H1 (cell line): ENCODE data around the gene TLE1. TPM values are rescaled to one million over a fixed set of nuclear protein-coding genes. Genes with fewer than 3 reads are reported as not detected.

ENCODE experiments used
- CTCF ChIA-PET: fragments of 300-600 bp; sonication (Branson Sonifier 250); formaldehyde crosslinking; loops from one replicate; lab custom pipeline; 2021; ENCODE audit not compliant: partially characterized antibody; lab: Charles Lee
- POLR2A ChIA-PET: fragments of 300-600 bp; sonication (Branson Sonifier 250); formaldehyde crosslinking; loops from one replicate; lab custom pipeline; 2021; ENCODE audit warnings: inconsistent platforms; ENCODE audit not compliant: partially characterized antibody; lab: Charles Lee
- DNase-seq, 2 experiments: peaks; one replicate each; pipeline versions ENCODE4 v3.0.0 to v3.0.0-alpha.2; 2010 to 2022; ENCODE audit warnings: low spot score in 2 of 2, low read depth in 1 of 2, mixed read lengths in 1 of 2
- FAIRE-seq: peaks from 2 replicates; lab custom pipeline; 2011; peaks lifted over from hg19 to GRCh38; lab: Jason Lieb, UNC
- H2AFZ ChIP-seq: 2 replicates; pipeline ENCODE4 v1.8.1; 2012; ENCODE audit warnings: low read length, inconsistent platforms
- H2AK5ac ChIP-seq: 2 replicates; pipeline ENCODE4 v1.6.1; 2013; ENCODE audit warnings: low read depth, low read length
- H2BK120ac ChIP-seq: replicated peaks from 2 replicates; pipeline ENCODE3; 2013; ENCODE audit warnings: low read depth, low read length, inconsistent platforms
- H2BK12ac ChIP-seq: 2 replicates; pipeline ENCODE4 v1.6.1; 2013; ENCODE audit warnings: low read depth, low read length
- H2BK15ac ChIP-seq: 2 replicates; pipeline ENCODE4 v1.6.1; 2013; ENCODE audit warnings: low read length
- H2BK20ac ChIP-seq: 2 replicates; pipeline ENCODE4 v1.6.1; 2013; ENCODE audit warnings: low read length
- H2BK5ac ChIP-seq: 2 replicates; pipeline ENCODE4 v1.6.1; 2013; ENCODE audit warnings: low read depth, low read length
- H3K14ac ChIP-seq: 2 replicates; pipeline ENCODE4 v1.6.1; 2013; ENCODE audit warnings: inconsistent platforms; ENCODE audit not compliant: insufficient read length
- H3K18ac ChIP-seq: 2 replicates; pipeline ENCODE4 v1.6.1; 2013; ENCODE audit warnings: low read length; ENCODE audit errors: extremely low read depth
- H3K23ac ChIP-seq: 2 replicates; pipeline ENCODE4 v1.6.1; 2013; ENCODE audit warnings: inconsistent platforms; ENCODE audit not compliant: insufficient read length
- H3K23me2 ChIP-seq: 2 replicates; pipeline ENCODE4 v1.6.1; 2013; ENCODE audit warnings: low read depth, low read length
- H3K27ac ChIP-seq: 2 replicates; pipeline ENCODE4 v1.6.1; 2011; ENCODE audit warnings: low read depth, low read length, inconsistent platforms
- H3K27me3 ChIP-seq, 4 experiments: replicated peaks in 1 of 4; 1 replicate in 1 of 4; 2 replicates in 3 of 4; pipeline versions ENCODE4 v1.6.1 to v1.8.1; 2011 to 2013; ENCODE audit warnings: low read length in 3 of 4, mild to moderate bottlenecking in 3 of 4, inconsistent platforms in 2 of 4, mixed read lengths in 2 of 4, moderate library complexity in 1 of 4; ENCODE audit not compliant: control insufficient read depth in 3 of 4, insufficient read depth in 3 of 4; ENCODE audit errors: extremely low read depth in 1 of 4
- H3K36me3 ChIP-seq, 4 experiments: 2 replicates each; pipeline versions ENCODE4 v1.6.1 to v1.8.1; 2011 to 2013; ENCODE audit warnings: mild to moderate bottlenecking in 4 of 4, low read length in 3 of 4, moderate library complexity in 2 of 4, control low read depth in 1 of 4, inconsistent platforms in 1 of 4; ENCODE audit not compliant: insufficient read depth in 4 of 4, control insufficient read depth in 2 of 4
- H3K4ac ChIP-seq: replicated peaks from 2 replicates; pipeline ENCODE3; 2013; ENCODE audit warnings: low read length, low read depth, mixed read lengths, inconsistent platforms; ENCODE audit not compliant: insufficient read length
- H3K4me1 ChIP-seq, 4 experiments: replicated peaks in 1 of 4; 1 replicate in 1 of 4; 2 replicates in 3 of 4; pipeline versions ENCODE4 v1.6.1 to v1.8.1; 2011 to 2013; ENCODE audit warnings: low read length in 3 of 4, inconsistent platforms in 2 of 4, mixed read lengths in 1 of 4; ENCODE audit not compliant: insufficient read depth in 4 of 4, control insufficient read depth in 3 of 4
- H3K4me2 ChIP-seq, 2 experiments: 2 replicates each; pipeline versions ENCODE4 v1.6.1 to v1.8.1; 2011 to 2013; ENCODE audit warnings: low read depth in 2 of 2, low read length in 2 of 2, control low read depth in 1 of 2, inconsistent platforms in 1 of 2, mild to moderate bottlenecking in 1 of 2; ENCODE audit not compliant: insufficient read depth in 1 of 2
- H3K4me3 ChIP-seq, 4 experiments: fragments of 200-600, 300-600 bp in 1 of 4; sonication (generic), shearing (Covaris generic), sonication (Bioruptor Twin) in 1 of 4; 2 replicates each; pipeline versions ENCODE4 v1.5.1 to v1.8.1; 2011 to 2016; ENCODE audit warnings: low read length in 4 of 4, low read depth in 3 of 4, control low read depth in 2 of 4, inconsistent platforms in 2 of 4, mild to moderate bottlenecking in 2 of 4, mixed read lengths in 1 of 4, moderate library complexity in 1 of 4; ENCODE audit not compliant: insufficient read depth in 2 of 4; ENCODE audit errors: extremely low read depth in 1 of 4
- H3K56ac ChIP-seq: replicated peaks from 2 replicates; pipeline ENCODE3; 2013; ENCODE audit warnings: low read depth, mild to moderate bottlenecking, mixed read lengths, low read length, inconsistent platforms; ENCODE audit not compliant: insufficient read length
- H3K79me1 ChIP-seq: 2 replicates; pipeline ENCODE4 v1.6.1; 2013; ENCODE audit warnings: low read depth, low read length, control low read depth
- H3K79me2 ChIP-seq, 2 experiments: 2 replicates each; pipeline versions ENCODE4 v1.6.1 to v1.8.1; 2012 to 2013; ENCODE audit warnings: low read length in 2 of 2, mild to moderate bottlenecking in 2 of 2, inconsistent platforms in 1 of 2; ENCODE audit not compliant: insufficient read depth in 2 of 2, control insufficient read depth in 1 of 2
- H3K9ac ChIP-seq, 4 experiments: replicated peaks in 1 of 4; 1 replicate in 1 of 4; 2 replicates in 3 of 4; pipeline versions ENCODE4 v1.6.1 to v1.8.1; 2011 to 2013; ENCODE audit warnings: low read depth in 3 of 4, low read length in 3 of 4, control low read depth in 2 of 4, mild to moderate bottlenecking in 2 of 4, moderate library complexity in 2 of 4, inconsistent platforms in 1 of 4; ENCODE audit errors: extremely low read depth in 1 of 4
- H3K9me3 ChIP-seq, 2 experiments: 2 replicates each; pipeline versions ENCODE4 v1.6.1 to v1.8.1; 2012 to 2013; ENCODE audit warnings: mild to moderate bottlenecking in 2 of 2, moderate library complexity in 2 of 2, control low read depth in 1 of 2, inconsistent platforms in 1 of 2, low read depth in 1 of 2, low read length in 1 of 2, mixed read lengths in 1 of 2; ENCODE audit not compliant: insufficient read depth in 2 of 2
- H4K20me1 ChIP-seq, 2 experiments: replicated peaks in 1 of 2; 2 replicates each; pipeline versions ENCODE3 to v1.8.1; 2011 to 2013; ENCODE audit warnings: inconsistent platforms in 2 of 2, low read length in 2 of 2, mild to moderate bottlenecking in 1 of 2; ENCODE audit not compliant: insufficient read depth in 2 of 2, control insufficient read depth in 1 of 2
- H4K5ac ChIP-seq: 2 replicates; pipeline ENCODE4 v1.6.1; 2013; ENCODE audit warnings: low read length, low read depth, mixed read lengths, inconsistent platforms; ENCODE audit not compliant: insufficient read length
- H4K8ac ChIP-seq: 2 replicates; pipeline ENCODE4 v1.8.0; 2013; ENCODE audit warnings: mild to moderate bottlenecking, moderate library complexity, low read length, inconsistent platforms; ENCODE audit not compliant: insufficient read depth; ENCODE audit errors: extremely low read depth
- H4K91ac ChIP-seq: replicated peaks from 2 replicates; pipeline ENCODE3; 2013; ENCODE audit warnings: low read length, mixed read lengths, inconsistent platforms; ENCODE audit not compliant: insufficient read length
- CHD1 ChIP-seq: IDR thresholded peaks from 2 replicates; pipeline ENCODE4 v1.6.1; 2012; ENCODE audit warnings: low read depth, low read length, improper control_type of control experiment
- EP300 ChIP-seq, 2 experiments: IDR thresholded peaks; 1 replicate in 1 of 2; 2 replicates in 1 of 2; pipeline ENCODE4 v1.6.1; 2011 to 2012; ENCODE audit warnings: low read depth in 2 of 2, low read length in 2 of 2, mild to moderate bottlenecking in 2 of 2, borderline replicate concordance in 1 of 2, inconsistent platforms in 1 of 2, moderate library complexity in 1 of 2
- JUN ChIP-seq: IDR thresholded peaks from 2 replicates; pipeline ENCODE4 v1.6.1; 2011; ENCODE audit warnings: low read depth, mild to moderate bottlenecking, improper control_type of control experiment, low read length
- POLR2A ChIP-seq, 2 experiments: IDR thresholded peaks; 1 replicate in 1 of 2; 2 replicates in 1 of 2; pipeline ENCODE4 v1.6.1; 2011; ENCODE audit warnings: low read depth in 2 of 2, low read length in 2 of 2, mild to moderate bottlenecking in 2 of 2; ENCODE audit errors: control extremely low read depth in 1 of 2
- RAD21 ChIP-seq, 2 experiments: IDR thresholded peaks in 1 of 2; conservative IDR thresholded peaks in 1 of 2; 2 replicates each; pipeline ENCODE4 v1.6.1; 2011; ENCODE audit warnings: low read depth in 2 of 2, low read length in 2 of 2, improper control_type of control experiment in 1 of 2, inconsistent platforms in 1 of 2, mild to moderate bottlenecking in 1 of 2, moderate library complexity in 1 of 2
- SP2 ChIP-seq: IDR thresholded peaks from 2 replicates; pipeline ENCODE4 v1.6.1; 2012; ENCODE audit warnings: mild to moderate bottlenecking, low read length, inconsistent platforms
- TAF1 ChIP-seq: IDR thresholded peaks from 2 replicates; pipeline ENCODE4 v1.6.1; 2011; ENCODE audit warnings: mild to moderate bottlenecking, low read depth, low read length
- TEAD4 ChIP-seq: IDR thresholded peaks from 2 replicates; pipeline ENCODE4 v1.6.1; 2012; ENCODE audit warnings: low read depth, low read length, inconsistent platforms, mixed read lengths
- WGBS, 2 experiments: shearing (Covaris generic) in 1 of 2; methylation state at CpG; one replicate each; pipeline versions ENCODE4 v1.1.6 to v1.1.7; 2013 to 2015; ENCODE audit warnings: low lambda C conversion rate in 2 of 2, mixed read lengths in 2 of 2, inconsistent platforms in 1 of 2, low coverage in 1 of 2, missing lambda C conversion rate in 1 of 2; ENCODE audit not compliant: insufficient replicate concordance in 2 of 2, insufficient coverage in 1 of 2, insufficient read length in 1 of 2; ENCODE audit errors: extremely low coverage in 1 of 2, missing lambda C conversion rate in 1 of 2; 5-methylcytosine and 5-hydroxymethylcytosine counted together
- polyA plus RNA-seq, 7 experiments: library from polyadenylated mRNA; depleted of rRNA in 3 of 7; stranded (reverse) in 5 of 7; unstranded in 2 of 7; fragments of >200 nt in 5 of 7; fragments of 200-250 nt in 2 of 7; gene quantifications; 1 replicate in 5 of 7; 2 replicates in 1 of 7; 4 replicates in 1 of 7; pipeline versions ENCODE4 v1.2.1 to v1.2.3, GENCODE V29; 2011 to 2013; ENCODE audit warnings: missing spikeins in 2 of 7, mixed read lengths in 2 of 7
- total RNA-seq: library from RNA; stranded (reverse); fragmentation: NEBNext Ultra II Directional; extraction: Animal tissue kit (Norgen Biotek cat#: 25700); gene quantifications from 2 replicates; pipeline ENCODE4 v1.2.1, GENCODE V29; 2021
- TF ChIP-seq, protein P1 (sequence below), 3 experiments: IDR thresholded peaks; 1 replicate in 2 of 3; 2 replicates in 1 of 3; pipeline versions ENCODE4 v1.5.1 to v1.6.1; 2011; ENCODE audit warnings: low read length in 3 of 3, mild to moderate bottlenecking in 3 of 3, inconsistent platforms in 2 of 3, low read depth in 1 of 3, moderate library complexity in 1 of 3; ENCODE audit not compliant: insufficient read depth in 1 of 3; ENCODE audit errors: control extremely low read depth in 1 of 3

Gene TLE1
- total and polyA plus RNA-seq, 2 of the 8 experiments (the other 6 are each of a cell fraction or from before 2014, with no cell fraction given) = 81.8 to 91.6 TPM

DNA sequence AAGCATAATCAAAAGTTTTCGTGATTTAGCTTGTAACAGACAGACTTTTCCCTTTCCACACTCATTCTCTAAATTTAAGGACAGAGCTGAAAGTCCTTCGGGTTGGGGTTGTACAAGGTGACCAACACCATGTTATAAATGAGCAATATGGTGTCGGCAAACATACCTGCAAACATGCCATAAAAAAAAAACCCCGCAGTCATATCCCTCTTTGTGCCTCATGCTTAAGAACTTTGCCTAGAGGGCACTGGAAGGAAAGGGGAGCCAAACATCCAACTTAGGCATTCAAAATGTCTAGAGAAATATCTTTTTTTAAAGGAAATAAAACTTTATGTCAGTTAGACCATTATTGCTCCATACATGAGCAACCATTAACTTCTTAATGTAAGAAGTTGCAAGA, 73.2 kb downstream of the TLE1 start:
- POLR2A ChIA-PET = interaction anchor here (0.6 kb wide), 1 partner anchor 792 kb away, joined by 4 read pairs; no protein-coding TSS in a partner anchor
- WGBS, 2 experiments = 97% methylated on average over 4 of the region's 4 CpGs; no CpG with 5 or more reads in 1 of the 2 experiments
- TF ChIP-seq SP2 = no peak
- no peak for TF ChIP-seq RAD21 (IDR thresholded peaks at IDR 0.05 in 1 of 2, conservative IDR thresholded peaks at IDR 0.05 in 1 of 2; ENCODE audit: low read depth in 2 of 2, low read length in 2 of 2)
- TF ChIP-seq TEAD4 = no peak
- no peak for TF ChIP-seq JUN
- TF ChIP-seq CHD1 = no peak
- no peak for TF ChIP-seq EP300 (IDR thresholded peaks at IDR 0.05; ENCODE audit: borderline replicate concordance in 1 of 2, low read depth in 2 of 2, low read length in 2 of 2)
- TF ChIP-seq, protein P1, sequence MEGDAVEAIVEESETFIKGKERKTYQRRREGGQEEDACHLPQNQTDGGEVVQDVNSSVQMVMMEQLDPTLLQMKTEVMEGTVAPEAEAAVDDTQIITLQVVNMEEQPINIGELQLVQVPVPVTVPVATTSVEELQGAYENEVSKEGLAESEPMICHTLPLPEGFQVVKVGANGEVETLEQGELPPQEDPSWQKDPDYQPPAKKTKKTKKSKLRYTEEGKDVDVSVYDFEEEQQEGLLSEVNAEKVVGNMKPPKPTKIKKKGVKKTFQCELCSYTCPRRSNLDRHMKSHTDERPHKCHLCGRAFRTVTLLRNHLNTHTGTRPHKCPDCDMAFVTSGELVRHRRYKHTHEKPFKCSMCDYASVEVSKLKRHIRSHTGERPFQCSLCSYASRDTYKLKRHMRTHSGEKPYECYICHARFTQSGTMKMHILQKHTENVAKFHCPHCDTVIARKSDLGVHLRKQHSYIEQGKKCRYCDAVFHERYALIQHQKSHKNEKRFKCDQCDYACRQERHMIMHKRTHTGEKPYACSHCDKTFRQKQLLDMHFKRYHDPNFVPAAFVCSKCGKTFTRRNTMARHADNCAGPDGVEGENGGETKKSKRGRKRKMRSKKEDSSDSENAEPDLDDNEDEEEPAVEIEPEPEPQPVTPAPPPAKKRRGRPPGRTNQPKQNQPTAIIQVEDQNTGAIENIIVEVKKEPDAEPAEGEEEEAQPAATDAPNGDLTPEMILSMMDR (IDR thresholded peaks at IDR 0.05; ENCODE audit: control extremely low read depth in 1 of 3, insufficient read depth in 1 of 3, low read depth in 1 of 3, low read length in 3 of 3) = no peak
- no peak for TF ChIP-seq TAF1
- no peak for TF ChIP-seq POLR2A (IDR thresholded peaks at IDR 0.05; ENCODE audit: control extremely low read depth in 1 of 2, low read depth in 2 of 2, low read length in 2 of 2)

More for the DNA sequence above, 73.2 kb downstream of the TLE1 start:
- Histone ChIP-seq H2BK5ac (no peak overlapping the region), H3K27ac (no peak overlapping the region), H3K23me2 (no peaks in the 10 kb centered on the region), H3K4me3 (no peak overlapping the region), H3K27me3 (no peaks in the 10 kb centered on the region), H3K56ac (no peak overlapping the region), H2BK15ac (no peak overlapping the region), H4K91ac (no peak overlapping the region), H2BK12ac (no peak overlapping the region), H3K4me1 (peaks cover 0 to 7% (median 1%) of the 10 kb centered on the region in 4 experiments; a peak in 4 of 7 replicates), H4K5ac (no peak overlapping the region), H2AFZ (no peak overlapping the region), H2BK20ac (no peak overlapping the region), H3K14ac (no peak overlapping the region), H4K8ac (no peak overlapping the region), H3K36me3 (peaks cover 20 to 64% (median 57%) of the 10 kb centered on the region in 4 experiments), H3K79me1 (no peaks in the 10 kb centered on the region; the same call in 1 of the 2 replicates), H4K20me1 (peaks cover 1% of the 10 kb centered on the region in 2 experiments), H3K79me2 (peaks cover 0 to 20% of the 10 kb centered on the region in 2 experiments; a peak in 2 of 4 replicates), H3K18ac (no peak overlapping the region), H2AK5ac (no peak overlapping the region), H3K9ac (no peak overlapping the region), H3K23ac (no peak overlapping the region), H3K9me3 (no peaks in the 10 kb centered on the region), H3K4ac (no peak overlapping the region), H2BK120ac (no peak overlapping the region), H3K4me2 (no peak overlapping the region)
- FAIRE-seq = no peak
- CTCF ChIA-PET = interaction anchor here (0.7 kb wide), 1 partner anchor 35 kb away, joined by 3 read pairs; no protein-coding TSS in a partner anchor
- no peak for DNase-seq
